ENCODE data around the gene MEIOSIN. TPM values are rescaled to one million over a fixed set of nuclear protein-coding genes. Genes with fewer than 3 reads are reported as not detected.
A peak's percentile ranks its signal among the peaks of the same experiment; 100 is the strongest.

MEIOSIN gene
- total and polyA plus RNA-seq, 9 of the 15 experiments (the other 6 are each of a cell fraction or from before 2014, with no cell fraction given): 0.06 to 2.0 (median 0.76) TPM

- TF ChIP-seq ZBTB40 (IDR thresholded peaks at IDR 0.05) (peak; percentile 92), ZBTB40 (CRISPR knock-in tag; IDR thresholded peaks at IDR 0.05) (no peak), HDAC8 (tag; IDR thresholded peaks at IDR 0.05) (no peak), CSDE1 (IDR thresholded peaks at IDR 0.05) (peak in 1 of 2 experiments; percentile 98; a peak in 2 of 4 replicates), WHSC1 (IDR thresholded peaks at IDR 0.05; ENCODE audit: low read length) (no peak), GABPB1 (CRISPR knock-in tag; IDR thresholded peaks at IDR 0.05) (peak; percentile 67; the same call in 1 of the 2 replicates), POLR2A (conservative IDR thresholded peaks at IDR 0.05) (peak; percentile 60; the same call in 1 of the 2 replicates), NCOA2 (IDR thresholded peaks at IDR 0.05; ENCODE audit: partially characterized antibody in 2 of 2) (no peak), CHD4 (IDR thresholded peaks at IDR 0.05; ENCODE audit: insufficient read depth, insufficient replicate concordance, low read depth, low read length, poor library complexity, severe bottlenecking) (no peak), CREB5 (CRISPR knock-in tag; IDR thresholded peaks at IDR 0.05) (no peak), COPS2 (conservative IDR thresholded peaks at IDR 0.05) (no peak), ZNF146 (CRISPR knock-in tag; IDR thresholded peaks at IDR 0.05; ENCODE audit: unreplicated experiment) (no peak), TEAD4 (IDR thresholded peaks at IDR 0.05; ENCODE audit: low read length) (no peak), TEAD4 (CRISPR knock-in tag; IDR thresholded peaks at IDR 0.05; ENCODE audit: borderline replicate concordance) (no peak), KLF16 (IDR thresholded peaks at IDR 0.05) (no peak), POLR2B (IDR thresholded peaks at IDR 0.05; ENCODE audit: low read depth, partially characterized antibody) (no peak)
These were observed 59.4 kb downstream of the MEIOSIN start, which contains the start of gene DMWD (continued) for GRCh38 chr19:45792470-45793177.
